GM19324 (cell line): ENCODE data around the gene CCDC73.

Experiments
- ATAC-seq: cut with Tn5 transposase; IDR thresholded peaks from one replicate; pipeline ENCODE4 v1.9.1; 2021; ENCODE audit warnings: mild to moderate bottlenecking, moderate library complexity; ENCODE audit not compliant: unreplicated experiment, low FRiP score

The CCDC73 gene

DNA sequence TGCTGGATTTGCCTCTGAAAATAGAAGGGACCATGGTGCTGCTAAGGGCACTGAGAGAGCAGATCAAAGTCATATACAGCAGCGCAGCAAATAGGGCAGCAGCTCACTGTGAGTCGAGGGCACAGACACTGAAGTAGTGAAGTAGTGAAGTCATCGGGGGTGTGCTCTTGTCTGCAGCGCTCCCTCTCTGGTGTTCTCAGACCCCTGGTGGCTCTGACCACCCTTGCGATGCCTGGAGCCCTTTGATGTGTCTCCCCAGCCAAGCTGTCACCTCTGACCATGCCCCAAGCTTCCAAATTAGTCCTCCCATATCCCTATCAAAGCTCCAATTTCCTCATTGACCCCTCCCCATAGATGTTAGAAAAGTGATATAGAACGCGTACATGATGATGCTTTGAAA, 238.6 kb downstream of the CCDC73 start:
- ATAC-seq = no peak

DNA sequence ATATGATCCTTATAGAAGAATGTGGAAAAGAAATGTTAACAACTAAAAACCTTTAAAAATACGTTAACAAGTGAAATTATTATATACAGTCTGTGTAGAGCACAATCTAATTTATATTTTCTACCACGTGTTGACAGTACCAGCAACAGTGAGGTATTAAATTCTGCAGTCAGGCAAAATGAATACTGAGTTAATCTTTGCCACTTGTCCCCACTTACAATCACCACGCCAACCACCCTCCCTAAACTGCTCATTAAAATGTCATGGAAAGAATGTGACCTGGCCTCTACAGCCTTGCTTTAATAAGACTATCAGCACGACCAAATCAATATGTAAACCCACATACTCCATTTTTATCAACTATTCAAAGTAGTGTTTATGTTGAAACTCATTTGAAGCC, 239.4 kb downstream of the CCDC73 start:
- ATAC-seq = no peak
